GM19468 (cell line): ENCODE results near the gene PYGB.
"Not testable (repeated sequence)": the region's sequence is repeated elsewhere in the genome, so short reads cannot be mapped to it uniquely, and the experiment has no call there.

Source experiments
- ATAC-seq: cut with Tn5 transposase; IDR thresholded peaks from one replicate; pipeline ENCODE4 v1.9.1; 2021; ENCODE audit warnings: mild to moderate bottlenecking, moderate library complexity, moderate number of reproducible peaks; ENCODE audit not compliant: unreplicated experiment; ENCODE audit errors: extremely low read depth

PYGB gene

GRCh38 chr20:25259358-25259757 lies 11.5 kb downstream of the PYGB start:
- ATAC-seq, result no peak

DNA sequence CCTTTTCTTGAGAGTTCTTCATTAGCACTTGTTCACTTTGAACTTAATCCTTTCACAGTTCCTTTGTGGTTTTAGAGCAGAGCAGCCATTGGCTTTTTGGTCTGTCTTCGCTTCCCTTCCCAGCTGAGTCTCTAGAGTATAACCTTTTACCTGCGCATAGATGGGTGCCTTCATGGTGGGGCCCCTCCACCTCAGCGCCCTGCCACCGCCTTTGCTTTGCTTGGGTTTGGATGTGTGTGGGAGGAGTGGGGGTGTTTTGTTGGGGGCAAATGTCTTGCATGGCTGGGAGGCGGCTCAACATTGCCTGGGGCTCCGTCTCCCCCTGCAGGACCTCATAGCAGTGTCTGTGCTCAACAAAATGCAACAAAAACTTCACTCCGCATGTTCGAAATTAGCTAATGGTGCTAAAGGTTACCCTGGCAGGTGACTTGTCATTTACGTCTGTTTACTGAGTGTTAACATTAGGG lies 11.9 kb downstream of the PYGB start:
- no peak for ATAC-seq

DNA sequence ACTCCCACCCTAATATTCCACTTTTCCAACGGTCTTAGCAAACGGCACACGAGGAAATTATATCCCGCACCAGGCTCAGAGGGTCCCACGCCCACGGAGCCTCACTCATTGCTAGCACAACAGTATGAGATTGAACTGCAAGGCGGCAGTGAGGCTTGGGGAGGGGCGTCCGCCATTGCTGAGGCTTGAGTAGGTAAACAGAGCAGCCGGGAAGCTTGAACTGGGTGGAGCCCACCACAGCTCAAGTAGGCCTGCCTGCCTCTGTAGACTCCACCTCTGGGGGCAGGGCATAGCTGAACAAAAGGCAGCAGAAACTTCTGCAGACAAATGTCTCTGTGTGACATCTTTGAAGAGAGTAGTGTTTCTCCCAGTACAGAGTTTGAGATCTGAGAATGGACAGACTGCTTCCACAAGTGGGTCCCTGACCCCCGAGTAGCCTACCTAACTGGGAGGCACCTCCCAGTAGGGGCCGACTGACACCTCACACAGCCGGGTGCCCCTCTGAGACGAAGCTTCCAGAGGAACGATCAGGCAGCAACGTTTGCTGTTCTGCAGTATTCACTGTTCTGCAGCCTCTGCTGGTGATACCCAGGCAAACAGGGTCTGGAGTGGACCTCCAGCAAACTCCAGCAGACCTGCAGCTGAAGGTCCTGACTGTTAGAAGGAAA lies 13.0 kb downstream of the PYGB start:
- not testable (repeated sequence) for ATAC-seq

DNA sequence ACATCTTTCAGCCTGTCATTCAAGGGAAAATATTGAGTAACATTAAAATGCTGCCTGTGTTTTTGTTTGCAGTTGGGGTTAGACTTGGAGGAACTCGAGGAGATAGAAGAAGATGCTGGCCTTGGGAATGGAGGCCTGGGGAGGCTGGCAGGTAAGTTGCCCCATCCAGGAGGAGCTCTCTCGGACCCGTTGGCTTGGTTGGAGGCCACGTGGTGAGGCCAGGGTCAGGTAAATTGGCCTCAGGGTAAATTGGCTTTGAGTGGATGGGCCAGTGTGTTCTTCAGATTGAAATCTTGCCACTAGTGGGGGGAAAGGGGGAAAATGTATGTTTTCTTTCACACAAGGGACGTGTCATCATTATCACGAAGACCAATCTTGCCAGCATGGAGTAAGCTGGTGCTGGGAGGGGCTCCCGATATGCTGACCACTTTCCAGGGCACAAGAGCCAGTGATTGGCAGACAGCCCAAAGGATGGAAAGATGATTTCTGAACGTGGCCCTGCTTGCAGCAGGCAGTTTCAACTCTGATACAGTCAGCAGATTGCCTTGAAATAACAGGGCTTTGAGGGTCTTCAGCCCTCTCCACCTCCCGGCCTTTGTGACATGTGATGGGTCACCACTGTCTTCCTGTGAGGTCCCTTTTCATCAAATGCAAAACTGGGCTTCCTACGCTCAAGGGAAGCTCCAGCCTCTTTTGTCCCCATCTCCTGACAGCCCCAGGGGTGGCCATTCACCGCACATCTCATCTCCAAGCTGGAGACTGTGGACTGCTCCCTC lies 21.4 kb downstream of the PYGB start:
- ATAC-seq, result no peak

DNA sequence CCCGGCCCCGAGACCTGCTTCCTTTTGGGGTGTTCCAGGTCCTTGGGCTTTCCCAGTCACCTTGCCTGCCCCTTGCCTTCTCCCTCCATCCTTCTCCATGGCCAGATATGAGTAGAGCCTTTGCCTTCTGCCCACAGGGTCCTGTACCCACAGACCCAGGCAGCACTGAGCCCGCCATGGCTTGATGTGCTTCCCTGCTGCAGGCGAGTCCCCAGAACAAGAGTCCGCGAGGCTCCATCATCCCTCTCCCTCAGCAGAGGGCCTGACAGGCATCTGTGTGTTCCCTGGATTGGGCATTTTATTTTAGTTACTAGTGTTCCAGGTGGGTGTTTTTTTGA lies 21.9 kb downstream of the PYGB start:
- ATAC-seq, result no peak

DNA sequence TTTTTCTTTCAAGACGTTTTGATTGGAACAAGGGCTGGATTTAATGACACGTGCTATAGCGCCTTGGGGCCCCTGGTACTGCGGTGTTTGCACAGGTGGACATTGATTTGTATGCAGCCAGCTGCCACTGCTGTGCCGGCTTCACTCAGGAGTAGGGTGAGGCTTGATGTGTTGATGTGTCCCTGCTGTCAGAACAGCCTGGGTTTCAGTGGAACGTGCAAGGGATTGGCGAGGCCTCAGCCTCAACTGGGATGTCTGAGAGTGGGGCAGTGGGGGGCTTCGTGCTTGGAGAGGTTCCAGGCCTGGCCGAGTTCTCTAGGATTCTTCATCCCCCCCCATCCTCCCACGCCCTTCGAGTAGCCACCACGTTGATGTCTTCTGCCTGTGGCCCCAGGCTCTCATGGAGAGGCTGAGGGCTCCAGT lies 23.0 kb downstream of the PYGB start:
- no peak for ATAC-seq

DNA sequence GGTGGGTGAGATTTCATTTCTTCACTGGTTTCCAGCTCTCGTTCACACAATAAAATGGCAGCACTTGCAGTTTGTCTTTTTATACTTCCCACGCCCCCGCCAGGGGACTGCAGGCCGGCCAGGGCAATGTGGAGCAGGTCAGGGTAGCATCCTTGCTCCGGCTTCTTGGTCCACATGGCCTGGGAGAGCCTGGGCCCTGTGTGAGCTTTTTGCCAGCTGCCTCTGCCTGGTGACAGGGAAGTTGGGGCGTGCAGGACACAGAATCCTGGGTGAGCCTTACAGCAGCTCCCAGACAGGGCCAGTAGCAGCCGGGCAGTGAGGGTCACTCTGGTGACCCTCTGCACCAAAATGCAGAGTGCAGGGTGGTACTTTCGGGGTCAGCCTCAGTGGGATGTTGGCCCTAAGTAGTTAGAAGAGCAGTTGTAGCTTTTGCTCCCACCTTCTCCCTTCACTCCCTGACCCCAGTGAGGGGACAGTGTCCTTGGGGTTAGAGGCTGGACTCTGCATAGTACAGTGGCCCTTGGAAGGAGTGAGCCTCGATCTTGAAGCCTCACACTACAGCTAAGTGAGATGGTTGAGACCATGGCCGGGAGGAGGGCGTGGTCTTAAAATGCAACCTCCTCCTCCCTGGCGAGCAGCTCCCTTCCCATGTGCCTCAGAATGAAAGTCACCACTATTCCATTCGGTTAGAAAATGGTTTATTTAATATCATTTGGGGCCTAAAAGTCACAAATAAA lies 23.8 kb downstream of the PYGB start:
- ATAC-seq, result no peak

DNA sequence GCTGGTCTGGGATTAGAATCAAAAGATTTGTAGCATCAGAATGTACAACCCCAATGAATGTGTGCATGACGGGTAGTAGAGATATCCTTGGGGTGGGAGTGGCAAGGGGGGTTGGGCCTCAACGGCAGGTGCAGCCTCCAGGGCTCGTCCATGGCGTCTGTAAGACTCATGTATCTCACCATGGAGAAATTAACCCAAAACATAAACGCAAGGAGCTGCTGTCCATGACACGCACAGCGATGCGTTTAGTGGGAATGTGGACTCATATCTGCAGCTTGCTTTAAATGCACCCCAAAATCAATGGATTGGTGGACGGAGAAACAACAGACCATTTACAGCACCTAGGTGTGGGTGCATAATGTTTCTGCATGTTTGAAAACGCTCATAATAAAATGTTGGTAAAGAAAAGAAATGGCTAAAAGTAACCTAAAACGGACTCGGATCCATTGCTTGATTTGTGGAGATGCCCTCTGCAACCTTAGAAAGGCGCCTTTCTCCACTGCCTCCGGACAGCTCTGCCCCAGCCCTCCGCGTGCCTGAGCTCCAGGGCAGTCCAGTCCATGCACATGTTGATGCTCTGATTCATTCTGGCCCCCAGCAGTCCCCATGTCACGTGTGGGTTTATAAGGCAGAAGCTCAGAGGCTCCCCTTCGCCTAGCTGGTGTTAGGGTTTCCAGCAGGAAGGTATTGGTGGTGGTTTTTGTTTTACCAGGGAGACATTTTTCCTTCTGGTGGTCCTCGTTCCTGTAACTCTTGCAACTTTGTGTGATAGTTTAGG lies 24.5 kb downstream of the PYGB start:
- no peak for ATAC-seq

- ATAC-seq, result no peak
Observed at GRCh38 chr20:25273046-25273445, 25.2 kb downstream of the PYGB start.

DNA sequence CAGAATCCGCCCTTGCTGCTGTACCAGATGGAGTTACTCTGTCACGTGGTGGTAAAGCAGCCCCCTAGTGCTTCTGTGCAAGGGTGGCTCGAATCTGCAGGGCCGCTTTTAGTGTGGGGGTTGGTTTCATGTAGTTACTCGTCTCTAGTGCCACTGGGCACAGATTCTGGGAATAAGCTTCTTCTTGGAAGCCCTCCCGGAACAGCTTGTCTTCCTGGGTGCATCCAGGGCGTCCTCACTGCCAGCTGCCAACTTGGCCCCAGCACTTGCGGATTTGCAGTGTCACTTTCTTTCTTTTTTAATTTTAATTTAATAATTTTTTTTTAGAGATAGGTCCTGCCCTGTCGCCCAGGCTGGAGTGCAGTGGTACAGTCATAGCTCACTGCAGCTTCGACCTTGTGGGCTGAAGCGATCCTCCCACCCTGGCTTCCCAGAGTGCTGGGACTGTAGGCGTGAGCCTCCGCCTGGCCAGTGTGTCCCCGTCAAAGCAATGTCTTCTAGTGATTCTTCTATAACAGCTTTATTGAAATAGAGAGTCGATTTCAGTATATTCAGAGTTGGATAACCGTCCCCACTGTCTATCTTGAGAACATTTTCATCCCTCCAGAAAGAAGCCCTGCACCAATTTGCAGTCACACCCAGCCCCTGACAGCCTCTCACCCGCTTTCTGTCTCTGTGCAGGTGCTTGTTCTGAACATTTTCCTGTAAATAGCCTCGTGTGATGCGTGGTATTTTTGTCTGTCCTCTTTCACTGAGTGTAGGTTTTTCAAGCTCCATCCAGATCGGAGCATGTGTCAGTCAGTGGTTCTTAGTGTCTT lies 25.9 kb downstream of the PYGB start:
- no peak for ATAC-seq

DNA sequence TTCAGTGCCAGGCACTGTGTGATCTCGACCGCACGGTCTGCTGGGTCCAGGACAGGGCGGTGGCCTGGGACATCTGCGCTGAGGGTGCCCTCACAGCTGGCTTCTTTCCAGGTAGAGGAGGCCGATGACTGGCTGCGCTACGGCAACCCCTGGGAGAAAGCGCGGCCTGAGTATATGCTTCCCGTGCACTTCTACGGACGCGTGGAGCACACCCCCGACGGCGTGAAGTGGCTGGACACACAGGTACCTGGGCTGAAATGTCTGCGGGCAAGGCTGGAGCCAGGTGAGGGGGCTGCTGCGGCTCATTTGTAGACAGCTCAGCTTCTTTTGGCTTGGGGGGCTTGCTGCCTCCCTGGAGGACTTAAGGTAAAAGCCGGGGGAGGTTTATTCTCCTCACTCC lies 26.6 kb downstream of the PYGB start:
- ATAC-seq, result no peak

GRCh38 chr20:25274891-25275812 lies 27.3 kb downstream of the PYGB start:
- ATAC-seq, result no peak

DNA sequence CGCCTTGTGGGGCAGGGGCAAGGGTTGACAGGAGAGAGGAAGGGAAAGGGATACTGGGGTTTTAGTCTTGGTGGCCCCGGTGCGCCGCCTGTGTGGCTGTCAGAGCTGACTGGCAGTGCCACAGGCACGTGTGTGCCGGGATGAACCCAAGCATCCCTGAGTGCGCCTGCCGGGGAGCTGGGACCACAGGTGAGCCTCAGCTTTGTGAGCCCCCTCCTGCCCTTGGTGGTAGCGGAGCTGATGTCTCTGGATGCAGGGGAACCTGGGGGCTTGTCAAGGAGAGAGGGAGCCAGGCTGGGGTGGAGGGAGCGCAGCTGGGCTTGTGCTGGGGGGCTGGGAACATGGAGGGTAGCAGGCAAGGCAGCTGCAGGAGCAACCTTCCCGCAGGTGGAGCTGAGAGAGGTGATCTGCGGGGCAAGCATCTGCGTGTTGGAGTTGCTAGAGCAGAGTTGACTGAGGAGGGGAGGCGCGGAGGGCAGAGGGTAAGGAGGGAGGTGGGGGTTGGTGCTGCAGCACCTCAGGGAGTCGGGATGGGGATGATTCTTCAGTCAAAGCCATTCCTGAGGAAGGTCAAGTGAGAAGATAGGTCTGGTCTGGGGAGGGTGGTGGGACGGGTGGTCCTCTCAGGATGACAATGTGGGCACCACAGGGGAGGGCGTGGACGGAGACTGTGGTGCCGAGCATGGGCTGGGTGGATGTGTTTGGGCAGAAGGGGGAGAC lies 28.1 kb downstream of the PYGB start:
- no peak for ATAC-seq

DNA sequence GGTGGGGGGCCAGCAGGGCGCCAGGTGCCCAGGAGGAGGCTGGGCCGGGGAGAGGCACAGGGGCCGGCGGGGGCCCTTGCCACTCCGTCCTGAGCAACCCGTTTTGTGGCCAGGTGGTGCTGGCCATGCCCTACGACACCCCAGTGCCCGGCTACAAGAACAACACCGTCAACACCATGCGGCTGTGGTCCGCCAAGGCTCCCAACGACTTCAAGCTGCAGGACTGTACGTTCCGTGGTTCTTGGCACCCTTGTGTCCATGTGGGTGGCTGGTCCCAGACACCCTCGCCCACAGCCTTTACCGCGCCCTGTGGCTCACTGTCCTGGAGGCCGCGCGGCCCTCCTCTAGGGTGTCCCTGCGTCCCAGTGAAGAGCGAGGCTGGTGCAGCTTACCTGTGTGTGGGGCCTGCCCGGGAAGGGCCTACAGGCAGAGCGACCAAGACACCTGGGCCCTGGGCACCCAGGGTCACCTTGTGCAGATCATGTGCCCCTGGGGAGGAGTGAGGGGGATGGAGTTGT lies 28.7 kb downstream of the PYGB start:
- ATAC-seq, result no peak

GRCh38 chr20:25277051-25277801 lies 29.3 kb downstream of the PYGB start:
- no peak for ATAC-seq

DNA sequence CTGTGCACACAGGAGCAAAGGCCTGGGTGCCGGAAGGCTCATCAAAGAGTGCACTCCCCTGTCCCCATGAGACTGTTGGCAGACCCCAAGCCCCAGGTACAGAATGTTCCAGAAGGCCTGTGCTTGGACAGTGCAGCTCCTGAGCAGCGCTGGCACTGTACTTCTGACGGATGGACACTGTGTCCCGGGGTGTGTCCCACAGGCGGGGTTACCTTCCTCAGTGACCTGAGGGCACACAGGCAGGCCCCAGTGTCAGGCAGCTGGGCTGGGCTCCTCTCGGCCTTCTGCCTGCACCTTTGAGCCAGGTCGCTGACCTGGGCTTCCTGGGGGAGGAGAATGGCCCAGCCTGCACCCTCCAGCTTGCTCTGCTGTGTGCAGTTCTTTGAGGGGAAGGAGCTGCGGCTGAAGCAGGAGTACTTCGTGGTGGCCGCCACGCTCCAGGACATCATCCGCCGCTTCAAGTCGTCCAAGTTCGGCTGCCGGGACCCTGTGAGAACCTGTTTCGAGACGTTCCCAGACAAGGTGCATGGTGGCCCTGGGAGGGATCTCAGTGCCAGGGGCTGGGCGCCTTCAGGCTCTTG lies 30.1 kb downstream of the PYGB start:
- ATAC-seq, result no peak
